Body of pancreas (tissue), 4 donors: ENCODE results near the gene FBXO45.

Experiments
- POLR2A ChIP-seq, 3 donors: fragments of 450-650 bp; IDR thresholded peaks; one replicate each; pipeline ENCODE4 v1.6.1; 2016; ENCODE audit warnings: antibody characterized with exemption in 3 of 3, mild to moderate bottlenecking in 2 of 3
- TF ChIP-seq, protein P1 (sequence below), 7 experiments: fragments of 450-650 bp in 4 of 7; fragments of 200-600 bp in 3 of 7; sonication (generic) in 3 of 7; IDR thresholded peaks; one replicate each; pipeline ENCODE4 v1.5.1; 2016 to 2019; ENCODE audit warnings: antibody characterized with exemption in 7 of 7

DNA sequence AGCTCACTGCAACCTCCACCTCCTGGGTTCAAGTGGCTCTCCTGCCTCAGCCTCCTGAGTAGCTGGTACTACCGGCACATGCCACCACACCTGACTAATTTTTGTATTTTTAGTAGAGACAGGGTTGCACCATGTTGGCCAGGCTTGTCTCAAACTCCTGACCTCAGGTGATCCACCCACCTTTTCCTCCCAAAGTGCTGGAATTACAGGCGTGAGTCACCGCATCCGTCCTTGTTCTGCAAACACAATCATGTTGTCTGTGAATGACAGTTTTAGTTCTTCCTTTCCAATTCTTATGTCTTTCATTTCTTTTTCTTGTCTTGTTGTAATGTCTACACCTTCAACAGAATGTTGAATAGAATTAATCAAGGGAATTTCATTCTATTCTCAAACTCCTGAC, 37.0 kb upstream of the FBXO45 start:
- TF ChIP-seq, protein P1, sequence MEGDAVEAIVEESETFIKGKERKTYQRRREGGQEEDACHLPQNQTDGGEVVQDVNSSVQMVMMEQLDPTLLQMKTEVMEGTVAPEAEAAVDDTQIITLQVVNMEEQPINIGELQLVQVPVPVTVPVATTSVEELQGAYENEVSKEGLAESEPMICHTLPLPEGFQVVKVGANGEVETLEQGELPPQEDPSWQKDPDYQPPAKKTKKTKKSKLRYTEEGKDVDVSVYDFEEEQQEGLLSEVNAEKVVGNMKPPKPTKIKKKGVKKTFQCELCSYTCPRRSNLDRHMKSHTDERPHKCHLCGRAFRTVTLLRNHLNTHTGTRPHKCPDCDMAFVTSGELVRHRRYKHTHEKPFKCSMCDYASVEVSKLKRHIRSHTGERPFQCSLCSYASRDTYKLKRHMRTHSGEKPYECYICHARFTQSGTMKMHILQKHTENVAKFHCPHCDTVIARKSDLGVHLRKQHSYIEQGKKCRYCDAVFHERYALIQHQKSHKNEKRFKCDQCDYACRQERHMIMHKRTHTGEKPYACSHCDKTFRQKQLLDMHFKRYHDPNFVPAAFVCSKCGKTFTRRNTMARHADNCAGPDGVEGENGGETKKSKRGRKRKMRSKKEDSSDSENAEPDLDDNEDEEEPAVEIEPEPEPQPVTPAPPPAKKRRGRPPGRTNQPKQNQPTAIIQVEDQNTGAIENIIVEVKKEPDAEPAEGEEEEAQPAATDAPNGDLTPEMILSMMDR (IDR thresholded peaks at IDR 0.05) = no peak
- TF ChIP-seq POLR2A (IDR thresholded peaks at IDR 0.05) = no peak
